HepG2 (cell line): ENCODE data around the gene KAZN. TPM values are rescaled to one million over a fixed set of nuclear protein-coding genes. Genes with fewer than 3 reads are reported as not detected.

Experiments
- ATAC-seq: fragments of 200-7000 bp; cut with Tn5 transposase; 3 replicates; pipeline ENCODE4 v1.9.1; 2020; ENCODE audit warnings: mild to moderate bottlenecking, moderate library complexity
- BruUV-seq: library from RNA; stranded (reverse); fragments of 400-500 nt; replicated peaks from 2 replicates; lab custom pipeline; 2021; lab: Mats Ljungman, UMichigan
- CTCF ChIA-PET: fragments of 300-600 bp; formaldehyde crosslinking; extraction: SDS; loops from one replicate; lab custom pipeline; 2021; ENCODE audit warnings: low total read pairs, inconsistent platforms, low intra/inter-chr PET ratio; lab: Yijun Ruan, JAX
- POLR2A ChIA-PET: fragments of 350-600 bp; sonication (Branson Sonifier 250); formaldehyde crosslinking; loops from one replicate; lab custom pipeline; 2020; ENCODE audit warnings: antibody characterized with exemption, inconsistent platforms; lab: Yijun Ruan, JAX
- DNase-seq: peaks from one replicate; pipeline ENCODE4 v3.0.0-alpha.2; 2015; ENCODE audit warnings: low spot score
- FAIRE-seq: peaks from 3 replicates; lab custom pipeline; 2011; peaks lifted over from hg19 to GRCh38; lab: Jason Lieb, UNC
- H2AFZ ChIP-seq: one replicate; pipeline ENCODE4 v1.6.1; 2011; ENCODE audit warnings: low read length, inconsistent platforms
- H3K27ac ChIP-seq: fragments of 300-600 bp; 3 replicates; pipeline ENCODE4 v1.8.0; 2011; ENCODE audit warnings: mixed run types, mild to moderate bottlenecking, mixed read lengths, low read length, inconsistent platforms; ENCODE audit not compliant: insufficient read depth; ENCODE audit errors: extremely low read length
- H3K27me3 ChIP-seq, 2 experiments: fragments of 200-600 bp in 1 of 2; 2 replicates in 1 of 2; 3 replicates in 1 of 2; pipeline versions ENCODE4 v1.6.0 to v1.8.0; 2011; ENCODE audit warnings: low read length in 2 of 2, mild to moderate bottlenecking in 2 of 2, moderate library complexity in 2 of 2, inconsistent platforms in 1 of 2; ENCODE audit not compliant: insufficient read depth in 2 of 2, control insufficient read depth in 1 of 2
- H3K36me3 ChIP-seq, 2 experiments: fragments of 200-600 bp in 1 of 2; replicated peaks in 1 of 2; 2 replicates in 1 of 2; 3 replicates in 1 of 2; pipeline versions ENCODE4 v1.5.1 to v1.8.0; 2011; ENCODE audit warnings: low read length in 2 of 2, inconsistent platforms in 1 of 2; ENCODE audit not compliant: insufficient read depth in 2 of 2, control insufficient read depth in 1 of 2
- H3K4me1 ChIP-seq: 2 replicates; pipeline ENCODE4 v1.5.1; 2012; ENCODE audit warnings: low read length, inconsistent platforms; ENCODE audit not compliant: insufficient read depth
- H3K4me2 ChIP-seq: 2 replicates; pipeline ENCODE4 v1.6.0; 2011; ENCODE audit warnings: low read depth, low read length, inconsistent platforms
- H3K4me3 ChIP-seq, 3 experiments: fragments of 200-600 bp in 1 of 3; sonication (generic), shearing (Covaris generic) in 1 of 3; replicated peaks in 1 of 3; 2 replicates each; pipeline ENCODE4 v1.5.1; 2011 to 2016; ENCODE audit warnings: low read length in 3 of 3, inconsistent platforms in 2 of 3, low read depth in 2 of 3, mild to moderate bottlenecking in 2 of 3, control low read depth in 1 of 3, mixed read lengths in 1 of 3; ENCODE audit not compliant: insufficient read depth in 1 of 3
- H3K79me2 ChIP-seq: one replicate; pipeline ENCODE4 v1.6.1; 2011; ENCODE audit warnings: low read length, inconsistent platforms; ENCODE audit not compliant: insufficient read depth
- H3K9ac ChIP-seq: 2 replicates; pipeline ENCODE4 v1.6.0; 2011; ENCODE audit warnings: mild to moderate bottlenecking, low read depth, low read length, inconsistent platforms; ENCODE audit not compliant: insufficient read depth
- H3K9me3 ChIP-seq: 2 replicates; pipeline ENCODE4 v1.5.1; 2012; ENCODE audit warnings: mild to moderate bottlenecking, low read length
- H4K20me1 ChIP-seq: 2 replicates; pipeline ENCODE4 v1.6.0; 2011; ENCODE audit warnings: inconsistent platforms, mild to moderate bottlenecking, low read length, moderate library complexity; ENCODE audit not compliant: insufficient read depth
- CREB3 ChIP-seq: sonication (generic); formaldehyde crosslinking; IDR thresholded peaks from 2 replicates; pipeline ENCODE4 v1.5.0; 2020; ENCODE audit warnings: missing genetic modification reagents
- MZF1 ChIP-seq: sonication (generic); formaldehyde crosslinking; IDR thresholded peaks from 2 replicates; pipeline ENCODE4 v1.8.1; 2023; ENCODE audit warnings: mild to moderate bottlenecking, missing genetic modification reagents, borderline replicate concordance
- NR0B2 ChIP-seq: sonication (generic); formaldehyde crosslinking; IDR thresholded peaks from 2 replicates; pipeline ENCODE4 v1.4.0; 2020; ENCODE audit warnings: mild to moderate bottlenecking, missing genetic modification reagents
- TFDP2 ChIP-seq: sonication (generic); formaldehyde crosslinking; IDR thresholded peaks from 2 replicates; pipeline ENCODE4 v1.4.0; 2020; ENCODE audit warnings: missing genetic modification reagents
- ZNF629 ChIP-seq: sonication (generic); formaldehyde crosslinking; conservative IDR thresholded peaks from 2 replicates; pipeline ENCODE4 v1.5.0; 2020; ENCODE audit warnings: missing genetic modification reagents
- ZNF749 ChIP-seq: sonication (generic); formaldehyde crosslinking; IDR thresholded peaks from 2 replicates; pipeline ENCODE4 v1.8.0; 2022; ENCODE audit warnings: mild to moderate bottlenecking, missing genetic modification reagents, moderate library complexity, borderline replicate concordance
- ZNF878 ChIP-seq: sonication (generic); formaldehyde crosslinking; IDR thresholded peaks from 2 replicates; pipeline ENCODE4 v1.8.1; 2023; ENCODE audit warnings: mild to moderate bottlenecking, missing genetic modification reagents, moderate library complexity
- WGBS: methylation state at CpG from one replicate; pipeline ENCODE4 v1.1.6; 2017; ENCODE audit warnings: low lambda C conversion rate; 5-methylcytosine and 5-hydroxymethylcytosine counted together
- in situ Hi-C: cut with HindIII; loops from 2 replicates; pipeline ENCODE4 v1.10.0; 2017; ENCODE audit warnings: low pct_unique_long_range_greater_than_20kb; ENCODE audit not compliant: extremely low pct_ligation_motif_present
- intact Hi-C: fragments of 100-400 bp; cut with micrococcal nuclease; formaldehyde crosslinking; loops from one replicate; pipeline ENCODE4 v1.10.0; 2022; ENCODE audit not compliant: unreplicated experiment
- polyA plus RNA-seq, 8 experiments: library from polyadenylated mRNA; depleted of rRNA in 3 of 8; stranded (reverse) in 7 of 8; unstranded in 1 of 8; fragments of >200 nt; fragmentation: Illumina TruSeq in 4 of 8; extraction: Trizol in 4 of 8; gene quantifications; 2 replicates each; pipeline versions ENCODE4 v1.2.1 to v1.2.3, GENCODE V29; 2011 to 2016; ENCODE audit warnings: low read depth in 4 of 8, missing spikeins in 1 of 8, mixed read lengths in 1 of 8; ENCODE audit not compliant: insufficient read depth in 1 of 8
- total RNA-seq, 5 experiments: library from RNA; depleted of rRNA; stranded (reverse); fragments of >200 nt; fragmentation: Illumina TruSeq; extraction: Trizol; gene quantifications; 2 replicates each; pipeline ENCODE4 v1.2.3, GENCODE V29; 2016; ENCODE audit warnings: low read depth in 1 of 5

KAZN gene
- total and polyA plus RNA-seq, 2 of the 13 experiments (the other 11 are each of a cell fraction or from before 2014, with no cell fraction given) = 10.4 to 13.5 TPM

GRCh38 chr1:15070145-15070748 is 471.8 kb downstream of the KAZN start:
- ChIA-PET CTCF (no interaction called here), POLR2A (no interaction called here)
- no peak overlapping the region for H3K4me3 ChIP-seq
- H4K20me1 ChIP-seq = no peaks in the 10 kb centered on the region
- no peaks in the 10 kb centered on the region for H3K27me3 ChIP-seq
- no peak for ATAC-seq
- no peak overlapping the region for H3K9ac ChIP-seq
- peaks cover 4 to 18% of the 10 kb centered on the region in 2 experiments; a peak in 3 of 5 replicates for H3K36me3 ChIP-seq
- 87% methylated on average over 5 of the region's 14 CpGs for WGBS
- no TSS peak for BruUV-seq
- no peaks in the 10 kb centered on the region for H3K9me3 ChIP-seq
- TF ChIP-seq ZNF878 = no peak
- no peak for TF ChIP-seq ZNF749
- TF ChIP-seq TFDP2 (CRISPR knock-in tag) = no peak
- no peak for TF ChIP-seq MZF1 (CRISPR knock-in tag)
- no peak for TF ChIP-seq CREB3 (CRISPR knock-in tag)
- H3K27ac ChIP-seq = no peak overlapping the region
- no peak for DNase-seq
- H3K4me2 ChIP-seq = no peak overlapping the region
- H3K79me2 ChIP-seq = no peaks in the 10 kb centered on the region
- intact Hi-C loops = no loop called here
- in situ Hi-C loops = no loop called here
- H2AFZ ChIP-seq = no peak overlapping the region
- FAIRE-seq = no peak
- H3K4me1 ChIP-seq = no peaks in the 10 kb centered on the region

- DNase-seq (no peak), ATAC-seq (no peak), FAIRE-seq (no peak)
- Histone ChIP-seq H3K36me3 (peaks cover 0 to 6% of the 10 kb centered on the region in 2 experiments; a peak in 1 of 5 replicates), H3K79me2 (no peaks in the 10 kb centered on the region), H2AFZ (no peak overlapping the region), H3K27me3 (no peaks in the 10 kb centered on the region), H4K20me1 (no peaks in the 10 kb centered on the region), H3K9me3 (no peaks in the 10 kb centered on the region), H3K9ac (no peak overlapping the region), H3K4me1 (no peaks in the 10 kb centered on the region), H3K27ac (no peak overlapping the region), H3K4me3 (no peak overlapping the region), H3K4me2 (no peak overlapping the region)
- TF ChIP-seq ZNF629 (CRISPR knock-in tag) = peak; percentile 84
- no peak for TF ChIP-seq NR0B2 (CRISPR knock-in tag)
- in situ Hi-C loops = no loop called here
- CTCF ChIA-PET = no interaction called here
- 89% methylated on average over 6 of the region's 6 CpGs for WGBS
- POLR2A ChIA-PET = no interaction called here
- BruUV-seq = no TSS peak
- intact Hi-C loops = no loop called here
Observed at GRCh38 chr1:15071936-15072335, 473.5 kb downstream of the KAZN start.
